HepG2 (cell line): ENCODE data around the gene RPL41. TPM values are rescaled to one million over a fixed set of nuclear protein-coding genes. Genes with fewer than 3 reads are reported as not detected.
A peak's percentile ranks its signal among the peaks of the same experiment; 100 is the strongest.

Experiments
- AKAP8 ChIP-seq: sonication (generic); formaldehyde crosslinking; IDR thresholded peaks from 2 replicates; pipeline ENCODE4 v1.5.1; 2020; ENCODE audit warnings: mild to moderate bottlenecking, missing genetic modification reagents
- ARHGAP35 ChIP-seq: sonication (generic); formaldehyde crosslinking; IDR thresholded peaks from 2 replicates; pipeline ENCODE4 v1.9.0; 2022; ENCODE audit warnings: mild to moderate bottlenecking, inconsistent platforms, moderate library complexity, missing genetic modification reagents, borderline replicate concordance
- GZF1 ChIP-seq: sonication (generic); formaldehyde crosslinking; IDR thresholded peaks from 2 replicates; pipeline ENCODE4 v1.5.1; 2020; ENCODE audit warnings: mild to moderate bottlenecking, missing genetic modification reagents
- MZF1 ChIP-seq: sonication (generic); formaldehyde crosslinking; IDR thresholded peaks from 2 replicates; pipeline ENCODE4 v1.8.1; 2023; ENCODE audit warnings: mild to moderate bottlenecking, missing genetic modification reagents, borderline replicate concordance
- PBX2 ChIP-seq: IDR thresholded peaks from 2 replicates; pipeline ENCODE4 v1.6.1; 2016; ENCODE audit warnings: control low read depth
- PRDM4 ChIP-seq: sonication (generic); formaldehyde crosslinking; IDR thresholded peaks from 2 replicates; pipeline ENCODE4 v1.9.0; 2021; ENCODE audit warnings: missing genetic modification reagents, borderline replicate concordance
- SATB2 ChIP-seq: sonication (generic); formaldehyde crosslinking; IDR thresholded peaks from 2 replicates; pipeline ENCODE4 v1.5.0; 2020; ENCODE audit warnings: missing genetic modification reagents
- SETDB1 ChIP-seq: sonication (generic); formaldehyde crosslinking; IDR thresholded peaks from 2 replicates; pipeline ENCODE4 v1.5.1; 2020; ENCODE audit warnings: missing genetic modification reagents, mild to moderate bottlenecking, borderline replicate concordance
- TERF1 ChIP-seq: sonication (generic); formaldehyde crosslinking; IDR thresholded peaks from 2 replicates; pipeline ENCODE4 v1.8.0; 2022; ENCODE audit warnings: mild to moderate bottlenecking, missing genetic modification reagents, moderate library complexity
- TMF1 ChIP-seq: sonication (generic); formaldehyde crosslinking; IDR thresholded peaks from 2 replicates; pipeline ENCODE4 v1.8.1; 2022; ENCODE audit warnings: low read depth, missing genetic modification reagents
- ZBTB39 ChIP-seq: sonication (generic); formaldehyde crosslinking; IDR thresholded peaks from 2 replicates; pipeline ENCODE4 v1.5.0; 2020; ENCODE audit warnings: missing genetic modification reagents
- ZFP41 ChIP-seq: sonication (generic); formaldehyde crosslinking; IDR thresholded peaks from 2 replicates; pipeline ENCODE4 v1.4.0; 2020; ENCODE audit warnings: mild to moderate bottlenecking, missing genetic modification reagents, borderline replicate concordance
- ZNF225 ChIP-seq: sonication (generic); formaldehyde crosslinking; IDR thresholded peaks from 2 replicates; pipeline ENCODE4 v1.4.0; 2020; ENCODE audit warnings: mild to moderate bottlenecking, missing genetic modification reagents
- ZNF598 ChIP-seq: sonication (generic); formaldehyde crosslinking; IDR thresholded peaks from 2 replicates; pipeline ENCODE4 v1.5.1; 2020; ENCODE audit warnings: mild to moderate bottlenecking, missing genetic modification reagents, borderline replicate concordance
- ZNF605 ChIP-seq: sonication (generic); formaldehyde crosslinking; IDR thresholded peaks from 2 replicates; pipeline ENCODE4 v1.8.0; 2022; ENCODE audit warnings: mild to moderate bottlenecking, missing genetic modification reagents
- ZNF7 ChIP-seq: IDR thresholded peaks from 2 replicates; pipeline ENCODE4 v1.6.1; 2016; ENCODE audit warnings: missing biosample characterization, missing genetic modification reagents
- ZNF737 ChIP-seq: sonication (generic); formaldehyde crosslinking; IDR thresholded peaks from 2 replicates; pipeline ENCODE4 v1.5.0; 2020; ENCODE audit warnings: missing genetic modification reagents, mild to moderate bottlenecking, borderline replicate concordance
- polyA plus RNA-seq, 8 experiments: library from polyadenylated mRNA; depleted of rRNA in 3 of 8; stranded (reverse) in 7 of 8; unstranded in 1 of 8; fragments of >200 nt; fragmentation: Illumina TruSeq in 4 of 8; extraction: Trizol in 4 of 8; gene quantifications; 2 replicates each; pipeline versions ENCODE4 v1.2.1 to v1.2.3, GENCODE V29; 2011 to 2016; ENCODE audit warnings: low read depth in 4 of 8, missing spikeins in 1 of 8, mixed read lengths in 1 of 8; ENCODE audit not compliant: insufficient read depth in 1 of 8
- total RNA-seq, 5 experiments: library from RNA; depleted of rRNA; stranded (reverse); fragments of >200 nt; fragmentation: Illumina TruSeq; extraction: Trizol; gene quantifications; 2 replicates each; pipeline ENCODE4 v1.2.3, GENCODE V29; 2016; ENCODE audit warnings: low read depth in 1 of 5
- TF ChIP-seq, protein P1 (sequence below): sonication (generic); formaldehyde crosslinking; IDR thresholded peaks from 2 replicates; pipeline ENCODE4 v1.8.0; 2023; ENCODE audit warnings: mild to moderate bottlenecking, missing genetic modification reagents
- TF ChIP-seq, protein P2 (sequence below): sonication (generic); formaldehyde crosslinking; IDR thresholded peaks from 2 replicates; pipeline ENCODE4 v1.4.0; 2020; ENCODE audit warnings: missing genetic modification reagents, mild to moderate bottlenecking, borderline replicate concordance

The RPL41 gene
- total and polyA plus RNA-seq, 2 of the 13 experiments (the other 11 are each of a cell fraction or from before 2014, with no cell fraction given), result 4,012 to 7,670 TPM

DNA sequence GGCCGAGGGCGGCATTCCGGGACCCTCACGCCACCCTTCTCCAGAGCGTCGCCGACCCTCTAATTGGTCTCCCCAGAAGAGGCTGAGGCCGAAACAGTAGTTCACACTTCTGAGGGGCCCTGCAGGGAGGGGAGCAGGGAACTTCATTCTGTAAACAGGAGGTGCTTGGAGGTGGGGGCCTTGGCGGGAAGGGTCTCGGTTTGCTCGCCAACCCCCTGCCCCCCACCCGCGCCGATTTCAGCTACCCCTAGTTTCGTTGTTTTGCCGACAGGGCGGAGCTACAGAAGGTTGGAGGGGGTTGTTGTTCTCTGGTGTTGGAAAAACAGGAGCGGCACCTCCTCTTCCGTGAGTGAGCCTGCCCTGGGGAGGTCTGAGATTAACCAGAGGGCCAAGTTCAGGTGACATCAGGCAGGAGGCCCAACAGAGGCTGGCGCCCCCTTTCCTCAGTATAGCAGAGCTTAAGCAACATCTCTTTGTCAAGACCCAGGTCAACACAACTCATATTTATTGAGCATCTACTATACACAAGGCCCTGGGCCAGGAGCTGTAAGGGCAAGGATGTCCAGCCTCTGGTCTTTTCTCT, 35.8 kb upstream of the RPL41 start (continued):
- TF ChIP-seq MZF1, result no peak
- no peak for TF ChIP-seq ZFP41 (CRISPR knock-in tag)
- no peak for TF ChIP-seq TMF1 (CRISPR knock-in tag)
- no peak for TF ChIP-seq SETDB1
- no peak for TF ChIP-seq ZNF7
- peak; percentile 72 for TF ChIP-seq AKAP8 (CRISPR knock-in tag)
- TF ChIP-seq GZF1, result no peak
- no peak for TF ChIP-seq ARHGAP35 (CRISPR knock-in tag)
- TF ChIP-seq TERF1, result no peak
- peak; percentile 65; the same call in 1 of the 2 replicates for TF ChIP-seq ZBTB39
- TF ChIP-seq, protein P1, sequence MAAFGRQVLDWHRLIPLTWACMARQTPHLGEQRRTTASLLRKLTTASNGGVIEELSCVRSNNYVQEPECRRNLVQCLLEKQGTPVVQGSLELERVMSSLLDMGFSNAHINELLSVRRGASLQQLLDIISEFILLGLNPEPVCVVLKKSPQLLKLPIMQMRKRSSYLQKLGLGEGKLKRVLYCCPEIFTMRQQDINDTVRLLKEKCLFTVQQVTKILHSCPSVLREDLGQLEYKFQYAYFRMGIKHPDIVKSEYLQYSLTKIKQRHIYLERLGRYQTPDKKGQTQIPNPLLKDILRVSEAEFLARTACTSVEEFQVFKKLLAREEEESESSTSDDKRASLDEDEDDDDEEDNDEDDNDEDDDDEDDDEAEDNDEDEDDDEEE, result no peak
- no peak for TF ChIP-seq SATB2
- TF ChIP-seq, protein P2, sequence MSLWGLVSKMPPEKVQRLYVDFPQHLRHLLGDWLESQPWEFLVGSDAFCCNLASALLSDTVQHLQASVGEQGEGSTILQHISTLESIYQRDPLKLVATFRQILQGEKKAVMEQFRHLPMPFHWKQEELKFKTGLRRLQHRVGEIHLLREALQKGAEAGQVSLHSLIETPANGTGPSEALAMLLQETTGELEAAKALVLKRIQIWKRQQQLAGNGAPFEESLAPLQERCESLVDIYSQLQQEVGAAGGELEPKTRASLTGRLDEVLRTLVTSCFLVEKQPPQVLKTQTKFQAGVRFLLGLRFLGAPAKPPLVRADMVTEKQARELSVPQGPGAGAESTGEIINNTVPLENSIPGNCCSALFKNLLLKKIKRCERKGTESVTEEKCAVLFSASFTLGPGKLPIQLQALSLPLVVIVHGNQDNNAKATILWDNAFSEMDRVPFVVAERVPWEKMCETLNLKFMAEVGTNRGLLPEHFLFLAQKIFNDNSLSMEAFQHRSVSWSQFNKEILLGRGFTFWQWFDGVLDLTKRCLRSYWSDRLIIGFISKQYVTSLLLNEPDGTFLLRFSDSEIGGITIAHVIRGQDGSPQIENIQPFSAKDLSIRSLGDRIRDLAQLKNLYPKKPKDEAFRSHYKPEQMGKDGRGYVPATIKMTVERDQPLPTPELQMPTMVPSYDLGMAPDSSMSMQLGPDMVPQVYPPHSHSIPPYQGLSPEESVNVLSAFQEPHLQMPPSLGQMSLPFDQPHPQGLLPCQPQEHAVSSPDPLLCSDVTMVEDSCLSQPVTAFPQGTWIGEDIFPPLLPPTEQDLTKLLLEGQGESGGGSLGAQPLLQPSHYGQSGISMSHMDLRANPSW (CRISPR knock-in tag), result no peak
- TF ChIP-seq PRDM4, result no peak
- no peak for TF ChIP-seq ZNF737 (CRISPR knock-in tag)
- no peak for TF ChIP-seq ZNF225 (CRISPR knock-in tag)
- TF ChIP-seq ZNF605 (CRISPR knock-in tag), result 0 out of 2 replicates have a peak, but pooled peaks have one; percentile 20
- TF ChIP-seq ZNF598 (CRISPR knock-in tag), result no peak
- TF ChIP-seq PBX2 (CRISPR knock-in tag), result no peak
